Measurements from ENCODE around the gene TPTE.

GRCh38 chr21:10639123-10639522, 117.7 kb downstream of the TPTE start:
- TF ChIP-seq EZH2phosphoT487 (IDR thresholded peaks at IDR 0.05; ENCODE audit: borderline replicate concordance, low read depth, low read length) (no peak), CTCF (conservative IDR thresholded peaks at IDR 0.05; ENCODE audit: low read length) (no peak)
